Smooth muscle cell (in vitro differentiated cells): Measurements from ENCODE around the gene PROSER3. TPM values are rescaled to one million over a fixed set of nuclear protein-coding genes. Genes with fewer than 3 reads are reported as not detected.

Source experiments
- DNase-seq: peaks from one replicate; lab custom pipeline; 2025; ENCODE audit not compliant: unreplicated experiment; lab: John Stamatoyannopoulos, UW
- H2AFZ ChIP-seq: fragments of 200-600 bp; sonication (generic); 2 replicates; pipeline ENCODE4 v1.6.0; 2016; ENCODE audit warnings: antibody characterized with exemption, low read depth, mild to moderate bottlenecking
- H3F3A ChIP-seq: fragments of 200-600 bp; sonication (generic); 2 replicates; pipeline ENCODE4 v1.6.0; 2017; ENCODE audit warnings: antibody characterized with exemption, low read depth
- H3K27ac ChIP-seq: fragments of 200-600 bp; sonication (generic); 2 replicates; pipeline ENCODE4 v1.5.1; 2016; ENCODE audit warnings: low read depth, mild to moderate bottlenecking
- H3K27me3 ChIP-seq: fragments of 200-600 bp; sonication (generic); 2 replicates; pipeline ENCODE4 v1.6.1; 2016; ENCODE audit warnings: low read depth, mild to moderate bottlenecking
- H3K36me3 ChIP-seq: fragments of 200-600 bp; sonication (generic); 2 replicates; pipeline ENCODE4 v1.5.1; 2016; ENCODE audit warnings: low read depth
- H3K4me1 ChIP-seq: fragments of 200-600 bp; sonication (generic); 2 replicates; pipeline ENCODE4 v1.5.1; 2016; ENCODE audit warnings: low read depth
- H3K4me2 ChIP-seq: fragments of 200-600 bp; sonication (generic); 2 replicates; pipeline ENCODE4 v1.6.0; 2016; ENCODE audit warnings: mild to moderate bottlenecking
- H3K4me3 ChIP-seq: fragments of 200-600 bp; sonication (generic); 2 replicates; pipeline ENCODE4 v1.5.1; 2016; ENCODE audit warnings: mild to moderate bottlenecking
- H3K79me2 ChIP-seq: fragments of 200-600 bp; sonication (generic); 2 replicates; pipeline ENCODE4 v1.6.0; 2016; ENCODE audit warnings: low read depth, mild to moderate bottlenecking
- H3K9ac ChIP-seq: fragments of 200-600 bp; sonication (generic); 2 replicates; pipeline ENCODE4 v1.6.0; 2016; ENCODE audit warnings: low read depth
- H3K9me3 ChIP-seq: fragments of 200-600 bp; sonication (generic); replicated peaks from 2 replicates; pipeline ENCODE4 v1.5.1; 2016; ENCODE audit warnings: low read depth
- H4K20me1 ChIP-seq: fragments of 200-600 bp; sonication (generic); 2 replicates; pipeline ENCODE4 v1.6.0; 2016; ENCODE audit warnings: low read depth
- WGBS: methylation state at CpG from one replicate; pipeline ENCODE4 v1.1.7; 2016; ENCODE audit warnings: low lambda C conversion rate; 5-methylcytosine and 5-hydroxymethylcytosine counted together
- polyA plus RNA-seq: library from polyadenylated mRNA; unstranded; fragments of >200 nt; fragmentation: Nextera tagmentation; extraction: Ambion mirVana; gene quantifications from 2 replicates; pipeline ENCODE4 v1.2.1, GENCODE V29; 2016
- total RNA-seq: library from RNA; depleted of rRNA; stranded (reverse); fragments of >200 nt; gene quantifications from 2 replicates; pipeline ENCODE4 v1.2.3, GENCODE V29; 2014
- TF ChIP-seq, protein P1 (sequence below): fragments of 200-600 bp; sonication (generic); IDR thresholded peaks from 2 replicates; pipeline ENCODE4 v1.5.1; 2017; ENCODE audit warnings: borderline replicate concordance, mild to moderate bottlenecking, antibody characterized with exemption; ENCODE audit not compliant: insufficient read depth, poor library complexity, severe bottlenecking

PROSER3 gene
- total and polyA plus RNA-seq, 2 experiments from 2014 or later, result 13.7 to 24.8 TPM

DNA sequence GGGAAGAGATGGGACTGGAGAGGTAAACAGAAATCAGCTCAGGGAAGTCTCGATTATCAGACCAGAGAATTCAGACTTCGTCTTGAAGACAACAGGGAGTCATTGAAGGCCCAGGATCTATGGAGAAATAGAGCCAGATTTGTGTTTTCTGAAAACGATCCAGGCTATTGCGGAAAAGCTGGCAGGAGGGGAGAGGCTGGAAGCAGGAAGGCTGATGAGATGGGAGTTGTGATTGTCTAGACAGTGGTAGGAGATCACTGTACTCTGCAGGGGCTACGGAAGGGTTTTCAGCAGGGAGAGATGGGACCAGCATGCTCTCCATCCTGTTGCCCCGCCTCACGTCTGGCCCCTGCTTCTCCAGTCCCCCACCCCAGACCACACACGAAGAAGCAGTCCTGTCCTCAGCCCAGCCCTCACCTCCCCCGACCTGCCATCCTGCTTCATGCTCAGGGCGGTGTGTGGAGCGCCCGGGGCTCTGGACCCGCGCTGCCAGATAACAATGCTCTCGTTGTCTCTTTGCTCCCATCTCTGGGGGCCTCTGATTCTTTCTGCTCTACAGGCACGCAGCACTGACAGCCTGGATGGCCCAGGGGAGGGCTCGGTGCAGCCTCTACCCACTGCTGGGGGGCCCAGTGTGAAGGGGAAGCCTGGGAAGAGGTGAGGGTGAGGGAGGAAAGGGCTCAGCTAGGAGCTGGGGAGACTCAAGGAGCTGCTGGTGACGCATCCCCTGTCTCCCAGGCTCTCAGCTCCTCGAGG is 19.3 kb downstream of the PROSER3 start:
- no peak overlapping the region for H3K9ac ChIP-seq
- no peaks in the 10 kb centered on the region for H3K79me2 ChIP-seq
- no peak overlapping the region for H3K4me3 ChIP-seq
- H3K36me3 ChIP-seq, result no peaks in the 10 kb centered on the region
- no peak overlapping the region for H3K4me2 ChIP-seq
- no peaks in the 10 kb centered on the region for H3K27me3 ChIP-seq
- 45% methylated on average over 19 of the region's 19 CpGs for WGBS
- peaks cover 6% of the 10 kb centered on the region for H3K4me1 ChIP-seq
- H3K9me3 ChIP-seq, result no peaks in the 10 kb centered on the region
- no peaks in the 10 kb centered on the region for H3F3A ChIP-seq
- no peaks in the 10 kb centered on the region for H4K20me1 ChIP-seq
- TF ChIP-seq, protein P1, sequence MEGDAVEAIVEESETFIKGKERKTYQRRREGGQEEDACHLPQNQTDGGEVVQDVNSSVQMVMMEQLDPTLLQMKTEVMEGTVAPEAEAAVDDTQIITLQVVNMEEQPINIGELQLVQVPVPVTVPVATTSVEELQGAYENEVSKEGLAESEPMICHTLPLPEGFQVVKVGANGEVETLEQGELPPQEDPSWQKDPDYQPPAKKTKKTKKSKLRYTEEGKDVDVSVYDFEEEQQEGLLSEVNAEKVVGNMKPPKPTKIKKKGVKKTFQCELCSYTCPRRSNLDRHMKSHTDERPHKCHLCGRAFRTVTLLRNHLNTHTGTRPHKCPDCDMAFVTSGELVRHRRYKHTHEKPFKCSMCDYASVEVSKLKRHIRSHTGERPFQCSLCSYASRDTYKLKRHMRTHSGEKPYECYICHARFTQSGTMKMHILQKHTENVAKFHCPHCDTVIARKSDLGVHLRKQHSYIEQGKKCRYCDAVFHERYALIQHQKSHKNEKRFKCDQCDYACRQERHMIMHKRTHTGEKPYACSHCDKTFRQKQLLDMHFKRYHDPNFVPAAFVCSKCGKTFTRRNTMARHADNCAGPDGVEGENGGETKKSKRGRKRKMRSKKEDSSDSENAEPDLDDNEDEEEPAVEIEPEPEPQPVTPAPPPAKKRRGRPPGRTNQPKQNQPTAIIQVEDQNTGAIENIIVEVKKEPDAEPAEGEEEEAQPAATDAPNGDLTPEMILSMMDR, result no peak
- no peak overlapping the region for H3K27ac ChIP-seq
- H2AFZ ChIP-seq, result no peak overlapping the region
- no peak for DNase-seq

DNA sequence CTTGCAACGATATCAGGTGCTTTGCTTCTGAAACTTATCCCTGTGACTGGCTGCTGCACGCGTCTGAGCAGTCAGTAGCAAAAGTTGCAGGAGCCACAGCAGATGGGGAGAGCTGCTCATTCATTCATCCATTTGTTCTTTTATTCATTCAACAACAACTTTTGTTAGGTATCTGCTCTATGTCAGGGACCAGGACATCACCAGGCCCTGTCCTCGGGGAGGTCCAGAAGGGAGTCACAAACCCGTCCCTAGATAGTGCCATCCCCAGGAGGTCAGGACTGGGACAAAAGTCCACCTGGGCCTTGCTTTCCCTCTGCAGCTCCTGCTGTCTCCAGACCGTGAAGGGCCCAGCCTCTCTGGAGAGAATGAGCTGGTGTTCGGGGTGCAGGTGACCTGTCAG is 20.0 kb downstream of the PROSER3 start:
- Histone ChIP-seq H3K27ac (no peak overlapping the region), H3K36me3 (no peaks in the 10 kb centered on the region), H4K20me1 (no peaks in the 10 kb centered on the region), H3K9ac (no peak overlapping the region), H3K4me2 (no peak overlapping the region), H3K79me2 (no peaks in the 10 kb centered on the region), H3F3A (no peaks in the 10 kb centered on the region), H3K9me3 (no peaks in the 10 kb centered on the region), H3K4me1 (peaks cover 6% of the 10 kb centered on the region), H3K4me3 (no peak overlapping the region), H2AFZ (no peak overlapping the region), H3K27me3 (no peaks in the 10 kb centered on the region)
- 94% methylated on average over 7 of the region's 7 CpGs for whole genome bisulfite sequencing
- DNase-seq, result no peak
- TF ChIP-seq, protein P1, result no peak

GRCh38 chr19:35779033-35779432 is 21.1 kb downstream of the PROSER3 start:
- Histone ChIP-seq H3K9ac (no peak overlapping the region), H3K4me1 (peaks cover 6% of the 10 kb centered on the region), H3K4me2 (no peak overlapping the region), H3K27me3 (no peaks in the 10 kb centered on the region), H3K79me2 (no peaks in the 10 kb centered on the region), H4K20me1 (no peaks in the 10 kb centered on the region), H3K27ac (no peak overlapping the region), H3K36me3 (no peaks in the 10 kb centered on the region), H3K9me3 (no peaks in the 10 kb centered on the region), H3F3A (no peaks in the 10 kb centered on the region), H3K4me3 (no peak overlapping the region), H2AFZ (no peak overlapping the region)
- DNase-seq, result no peak
- TF ChIP-seq, protein P1, result no peak
- 91% methylated on average over 8 of the region's 8 CpGs for WGBS

- TF ChIP-seq, protein P1, result no peak
- Histone ChIP-seq H3K36me3 (no peaks in the 10 kb centered on the region), H3K79me2 (no peaks in the 10 kb centered on the region), H3K9me3 (no peaks in the 10 kb centered on the region), H3K27me3 (no peaks in the 10 kb centered on the region), H3F3A (no peaks in the 10 kb centered on the region), H3K4me3 (no peak overlapping the region), H3K27ac (no peak overlapping the region), H3K4me2 (no peak overlapping the region), H4K20me1 (no peaks in the 10 kb centered on the region), H2AFZ (no peak overlapping the region), H3K9ac (no peak overlapping the region), H3K4me1 (peaks cover 6% of the 10 kb centered on the region)
- no peak for DNase-seq
- 96% methylated on average over 14 of the region's 16 CpGs for WGBS
Observed at GRCh38 chr19:35780058-35780457, 22.1 kb downstream of the PROSER3 start.
